HL-60/S4 treated with phorbol 12-myristate 13-acetate at 8.2 ng/mL for 4 days and 3 days (cell line): ENCODE results near the gene PKHD1.

ENCODE experiments used
- in situ Hi-C: fragments of 300-500 bp; cut with MboI; formaldehyde crosslinking; loops from 2 replicates; pipeline ENCODE4 v1.15.0; 2022; ENCODE audit warnings: low sequenced_read_pairs

The PKHD1 gene

DNA sequence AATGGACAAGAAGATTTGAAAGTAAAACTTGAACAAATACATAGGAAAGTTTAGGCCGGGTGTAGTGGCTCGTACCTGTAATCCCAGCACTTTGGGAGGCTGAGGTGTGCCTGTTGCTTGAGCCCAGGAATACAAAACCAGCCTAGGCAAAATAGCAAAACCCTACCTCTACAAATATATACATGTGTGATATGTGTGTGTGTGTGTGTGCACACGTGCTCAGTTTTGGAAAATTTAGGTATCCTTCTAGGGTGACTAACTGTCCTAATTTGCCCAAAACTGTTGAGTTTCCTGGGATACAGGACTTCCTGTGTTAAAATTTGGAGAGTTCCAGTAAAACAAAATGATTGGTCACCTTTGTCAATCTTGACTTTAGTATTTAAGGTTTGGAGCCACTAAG is 503.2 kb downstream of the PKHD1 start:
- in situ Hi-C loops, result no loop called here

DNA sequence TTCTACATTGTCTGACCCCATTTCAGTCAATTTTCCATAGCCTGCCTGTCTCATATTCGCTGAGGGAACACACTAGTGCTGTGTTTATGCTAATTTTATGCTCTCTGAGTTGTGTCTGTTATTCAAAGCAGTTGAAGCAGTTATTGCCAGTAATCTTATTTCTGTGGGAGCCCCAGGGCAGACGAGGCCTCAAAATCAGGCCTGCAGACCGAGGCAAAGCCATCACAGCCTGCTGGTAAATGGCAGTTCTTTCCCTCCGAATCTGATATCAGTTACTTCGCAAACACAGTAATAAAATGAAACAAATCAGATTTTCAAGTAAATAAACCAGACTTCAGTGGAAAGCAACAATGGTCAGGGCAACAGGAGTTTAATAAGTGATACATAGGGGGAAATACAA is 508.4 kb downstream of the PKHD1 start:
- in situ Hi-C loops, result no loop called here

DNA sequence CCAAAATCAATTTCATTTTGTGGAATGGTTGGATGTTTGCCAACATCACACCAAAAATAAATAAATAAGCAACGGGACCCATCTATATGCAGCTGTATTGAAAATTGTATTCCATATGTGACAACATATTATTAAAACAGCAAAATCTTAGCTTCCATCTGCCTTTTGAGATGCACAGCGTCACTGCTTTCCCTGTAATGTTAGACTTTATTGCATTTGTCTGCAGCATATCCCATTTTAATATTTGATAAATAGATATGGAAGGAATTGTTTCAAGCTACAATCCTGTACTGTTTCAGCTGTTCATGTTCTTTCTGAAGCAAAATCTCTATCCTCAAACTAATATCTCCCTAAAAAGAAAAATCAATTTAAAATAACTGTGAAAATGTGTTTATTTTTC is 509.1 kb downstream of the PKHD1 start:
- in situ Hi-C loops, result no loop called here

DNA sequence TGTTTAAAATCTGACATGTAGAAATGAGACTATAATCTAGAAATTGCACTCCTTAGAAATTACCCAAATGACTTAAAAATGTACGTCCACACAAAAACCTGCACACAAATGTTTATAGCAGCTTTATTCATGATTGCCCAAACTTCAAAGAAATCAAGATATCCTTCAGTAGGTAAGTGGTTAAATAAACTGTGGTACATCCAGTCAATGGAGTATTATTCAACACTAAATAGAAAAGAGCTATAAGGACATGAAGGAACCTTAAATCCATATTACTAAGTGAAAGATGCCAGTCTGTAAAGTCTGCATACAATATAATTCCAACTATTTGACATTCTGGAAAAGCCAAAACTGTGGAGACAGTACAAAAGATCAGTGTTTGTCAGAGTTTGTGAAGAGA is 513.4 kb downstream of the PKHD1 start:
- in situ Hi-C loops, result no loop called here

DNA sequence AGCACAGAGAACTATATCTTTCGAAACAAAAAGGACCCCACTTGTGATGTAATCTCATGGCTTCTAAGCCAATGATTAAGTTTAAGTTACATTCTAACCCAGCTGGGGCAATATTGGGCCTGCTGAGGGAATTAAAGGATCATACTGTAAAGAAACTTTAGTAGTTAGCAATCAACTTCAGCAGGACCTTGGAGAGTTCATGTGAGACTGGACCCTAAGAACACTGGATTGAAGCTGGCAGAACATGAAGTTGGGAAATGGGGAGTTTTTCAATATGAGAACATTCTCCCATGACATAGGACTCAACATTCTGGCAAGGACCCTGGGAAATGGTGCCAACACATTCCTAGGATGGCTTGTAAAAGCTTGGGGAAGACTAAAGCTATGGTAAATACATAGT is 516.2 kb downstream of the PKHD1 start:
- in situ Hi-C loops, result no loop called here

DNA sequence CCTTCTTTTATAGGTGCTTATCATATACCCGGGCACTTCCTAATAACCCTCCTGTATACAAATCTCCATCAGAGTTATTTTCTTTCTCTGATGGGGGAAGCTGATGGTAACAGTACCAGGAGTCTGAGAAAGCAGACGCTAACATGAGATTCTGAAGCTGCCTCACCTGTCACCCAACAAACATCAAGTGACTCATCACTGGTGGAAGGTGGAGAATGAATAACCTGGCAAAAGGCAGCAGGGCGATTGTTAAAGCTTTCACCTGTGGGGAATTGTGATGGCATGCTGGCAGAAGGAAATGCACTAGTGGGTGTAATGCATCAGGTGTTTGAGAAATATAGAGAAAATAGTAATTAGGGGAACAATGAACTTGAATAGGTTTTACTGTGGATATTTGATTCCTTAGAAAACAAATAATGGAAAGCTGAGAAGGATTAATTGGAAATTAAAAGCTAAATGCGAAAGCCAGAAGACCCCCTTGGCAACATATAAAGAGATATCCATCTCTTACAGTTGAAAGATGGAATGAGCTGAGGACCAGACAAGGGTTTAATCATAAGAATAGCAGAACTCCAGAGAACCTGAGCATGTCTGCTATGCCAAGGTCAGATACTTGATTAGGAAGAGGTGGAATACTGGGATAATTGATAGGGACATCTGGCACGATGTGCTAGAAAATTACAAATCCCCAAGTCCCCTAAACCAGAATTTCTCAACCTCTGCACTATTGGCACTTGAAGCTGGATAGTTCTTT is 517.1 kb downstream of the PKHD1 start:
- in situ Hi-C loops, result no loop called here

DNA sequence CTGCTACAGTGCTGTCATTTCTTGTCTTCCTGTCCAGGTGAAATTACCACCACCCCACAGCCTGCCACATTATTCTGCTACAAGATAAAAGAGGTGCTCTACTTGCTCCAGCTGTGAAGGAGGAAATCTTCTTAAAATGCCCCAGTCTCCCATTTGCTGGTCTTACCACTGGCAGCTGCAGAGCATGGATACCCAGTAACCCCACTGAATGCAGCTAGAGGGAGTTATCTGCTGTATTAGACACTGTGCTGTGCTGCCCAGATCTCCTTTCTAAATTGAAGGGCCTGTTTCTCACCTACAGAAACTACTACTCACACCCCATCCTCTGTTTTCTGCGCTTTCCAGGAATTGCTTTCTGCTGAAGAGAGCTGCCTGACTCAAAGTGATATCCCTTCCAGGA is 517.8 kb downstream of the PKHD1 start:
- in situ Hi-C loops, result no loop called here

DNA sequence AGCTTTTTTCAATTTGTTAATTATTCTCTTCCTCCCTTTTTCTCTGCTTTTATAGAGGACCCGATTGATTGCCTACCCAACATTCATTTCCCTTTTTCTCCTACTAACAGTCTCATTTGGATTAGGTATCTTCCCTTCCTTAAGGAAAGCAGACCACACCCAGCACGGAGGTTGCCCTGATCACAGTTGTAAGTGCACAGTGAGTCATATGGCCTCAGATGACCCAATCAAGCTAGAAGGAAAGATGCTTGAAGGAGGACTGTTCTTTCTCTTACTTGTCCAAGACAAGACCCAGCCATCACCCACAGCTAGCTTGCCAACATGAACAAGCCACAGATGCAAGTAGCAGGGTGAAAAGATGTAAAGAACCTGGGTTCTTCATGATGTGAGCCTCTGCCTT is 518.6 kb downstream of the PKHD1 start:
- in situ Hi-C loops, result no loop called here

DNA sequence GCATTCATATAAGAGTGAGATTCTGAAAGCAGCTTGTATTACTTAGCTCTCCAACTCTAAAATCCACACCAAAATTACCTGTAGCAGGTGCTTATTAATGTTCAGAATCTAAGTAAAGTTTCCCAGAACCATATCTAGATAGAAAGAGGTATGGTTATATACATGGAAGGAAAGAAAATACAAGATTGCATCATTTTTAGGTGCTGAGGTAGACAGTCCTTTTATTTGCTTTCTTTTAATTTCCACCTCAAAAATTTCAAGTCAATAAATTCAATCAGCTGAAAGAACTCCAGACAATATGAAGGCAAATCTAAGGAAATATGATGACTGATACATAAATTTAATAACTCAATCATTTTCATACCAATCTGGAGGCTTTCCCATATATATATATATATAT is 521.9 kb downstream of the PKHD1 start:
- in situ Hi-C loops, result no loop called here
